KOPT-K1 (cell line): ENCODE results near the gene MGAT1.
"Not testable (repeated sequence)": the region's sequence is repeated elsewhere in the genome, so short reads cannot be mapped to it uniquely, and the experiment has no call there.

Experiments used
- H3K27ac ChIP-seq: fragments of 200-600 bp; sonication (generic); 2 replicates; pipeline ENCODE4 v1.5.1; 2016; ENCODE audit warnings: antibody characterized with exemption, mild to moderate bottlenecking, low read depth, low read length; ENCODE audit not compliant: poor library complexity, severe bottlenecking
- H3K36me3 ChIP-seq: fragments of 200-600 bp; sonication (generic); 2 replicates; pipeline ENCODE4 v1.5.1; 2017; ENCODE audit warnings: antibody characterized with exemption, mild to moderate bottlenecking, low read length, moderate library complexity; ENCODE audit not compliant: insufficient read depth
- H3K9me3 ChIP-seq: fragments of 200-600 bp; sonication (generic); 2 replicates; pipeline ENCODE4 v1.5.1; 2017; ENCODE audit warnings: antibody characterized with exemption, low read length, mild to moderate bottlenecking; ENCODE audit not compliant: insufficient read depth, poor library complexity, severe bottlenecking

MGAT1 gene

DNA sequence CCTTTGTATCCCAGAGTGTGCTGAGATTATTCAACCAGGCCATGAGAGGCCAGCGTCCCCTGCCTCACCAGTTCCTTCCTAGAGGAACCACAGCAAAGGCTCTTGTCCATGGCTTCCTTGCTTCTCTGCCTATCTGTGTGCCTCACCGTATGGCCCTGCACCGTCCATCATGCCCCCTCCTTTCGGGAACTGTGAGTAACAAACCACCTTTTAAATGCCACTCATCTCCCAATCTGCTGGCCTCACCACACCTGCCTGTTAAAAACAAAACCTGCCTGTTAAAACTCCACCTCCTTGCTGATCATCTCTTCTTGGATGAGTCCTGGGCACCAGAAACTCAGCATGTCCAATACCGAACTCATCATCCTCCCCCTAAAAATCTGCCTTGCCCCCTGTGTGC, 58.4 kb downstream of the MGAT1 start:
- Histone ChIP-seq H3K36me3 (no peaks in the 10 kb centered on the region), H3K27ac (no peak overlapping the region)

DNA sequence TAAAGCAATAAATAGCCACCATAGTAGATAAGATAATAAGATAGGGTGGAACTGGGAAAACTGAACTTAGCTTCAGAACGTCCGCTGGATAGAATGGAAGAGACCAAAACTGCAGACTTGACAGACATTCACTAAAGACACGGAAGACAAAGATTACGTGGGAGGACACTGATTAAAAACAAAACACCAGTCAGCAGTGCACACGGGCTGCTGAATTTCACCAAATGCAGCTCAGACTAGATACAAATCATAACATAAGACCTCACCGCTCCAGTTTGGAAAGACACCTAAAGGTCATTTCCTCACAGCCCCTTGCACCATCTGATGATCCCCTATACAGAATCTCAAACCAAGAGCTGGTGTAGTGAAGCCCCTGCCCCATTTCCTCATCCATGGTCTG, 59.9 kb downstream of the MGAT1 start:
- no peaks in the 10 kb centered on the region for H3K36me3 ChIP-seq
- no peak overlapping the region for H3K27ac ChIP-seq

More for the DNA sequence above, 58.4 kb downstream of the MGAT1 start:
- peaks cover 4% of the 10 kb centered on the region for H3K9me3 ChIP-seq

DNA sequence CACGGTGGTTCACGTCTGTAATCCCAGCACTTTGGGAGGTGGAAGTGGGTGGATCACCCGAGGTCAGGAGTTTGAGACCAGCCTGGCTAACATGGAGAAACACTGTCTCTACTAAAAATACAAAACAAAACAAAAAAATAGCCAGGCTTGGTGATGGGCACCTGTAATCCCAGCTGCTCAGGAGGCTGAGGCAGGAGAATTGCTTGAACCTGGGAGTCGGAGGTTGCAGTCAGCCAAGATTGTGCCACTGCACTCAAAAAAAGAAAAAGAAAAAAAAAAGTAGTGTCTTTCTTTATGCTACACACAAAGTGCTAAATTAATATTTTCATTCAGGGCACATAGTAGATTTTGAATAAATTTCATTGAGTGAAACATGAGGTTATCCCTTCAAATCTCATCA, 61.7 kb downstream of the MGAT1 start:
- H3K36me3 ChIP-seq, H3K27ac ChIP-seq, H3K9me3 ChIP-seq: not testable (repeated sequence)

More for the DNA sequence above, 59.9 kb downstream of the MGAT1 start:
- H3K9me3 ChIP-seq = peaks cover 4% of the 10 kb centered on the region

DNA sequence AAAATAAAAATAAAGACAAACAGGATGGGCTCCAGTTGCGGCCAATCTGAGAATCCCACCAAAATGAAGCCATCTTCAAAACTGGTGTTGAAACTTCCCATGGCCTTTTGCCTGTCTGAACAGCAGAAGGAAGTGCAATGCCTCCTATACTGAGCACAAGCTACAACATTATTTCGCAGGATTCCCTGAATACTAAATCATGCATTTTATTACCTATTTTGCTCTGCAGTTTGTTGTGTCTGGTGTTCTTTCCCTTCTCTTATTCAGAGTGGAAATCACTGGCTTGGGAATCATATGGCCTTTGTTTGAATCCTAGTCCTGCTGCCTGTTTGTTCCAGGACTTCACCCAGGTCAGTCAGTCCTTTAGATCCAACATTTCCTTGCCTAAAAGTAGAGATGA, 62.6 kb downstream of the MGAT1 start, which contains the start of gene OR2Y1:
OR2Y1 (minus strand) TSS at position 101 of the 400 bp plus-strand sequence; CDS start at position 101, 0 bp downstream.
- peaks cover 4% of the 10 kb centered on the region for H3K9me3 ChIP-seq
- no peaks in the 10 kb centered on the region for H3K36me3 ChIP-seq
- H3K27ac ChIP-seq = no peak within 1 kb of the TSS

DNA sequence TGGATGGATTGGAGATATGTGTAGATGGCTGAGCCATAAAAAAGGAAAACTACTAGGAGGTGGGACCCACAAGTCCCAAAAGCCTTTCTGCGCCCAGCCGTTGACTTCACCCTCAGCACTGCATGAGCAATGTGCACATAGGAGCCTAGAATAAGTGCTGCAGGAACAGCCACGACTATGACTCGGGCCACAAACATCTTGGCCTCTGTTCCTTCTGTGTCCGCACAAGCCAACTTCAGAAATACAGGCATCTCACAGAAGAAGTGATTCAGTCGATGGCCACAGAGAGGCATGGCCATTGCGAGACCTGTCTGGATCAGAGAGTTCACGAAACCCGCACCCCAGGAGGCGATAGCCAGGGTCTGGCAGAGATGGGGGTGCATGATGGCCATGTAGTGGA, 63.3 kb downstream of the MGAT1 start:
- Histone ChIP-seq H3K36me3 (no peaks in the 10 kb centered on the region), H3K9me3 (peaks cover 4% of the 10 kb centered on the region), H3K27ac (no peak overlapping the region)

DNA sequence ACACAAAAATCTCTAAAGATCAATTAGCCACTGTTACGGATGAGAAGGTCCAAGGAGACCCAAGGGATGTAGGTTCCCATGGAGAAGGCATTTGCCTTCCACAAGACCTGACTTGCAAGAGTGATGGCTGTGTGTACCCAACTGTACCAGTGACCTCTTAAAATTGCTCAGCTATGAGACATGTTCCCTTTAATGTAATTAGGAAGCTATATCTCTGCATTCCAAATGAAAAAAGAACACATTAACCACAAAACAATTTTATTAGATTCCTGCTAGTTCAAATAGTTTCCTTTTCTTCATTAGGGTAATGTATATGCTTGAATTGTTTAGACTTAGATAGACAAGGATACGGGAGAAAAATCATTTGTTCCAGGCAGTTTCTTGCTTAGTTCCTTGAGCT, 66.1 kb downstream of the MGAT1 start:
- no peaks in the 10 kb centered on the region for H3K36me3 ChIP-seq
- no peak overlapping the region for H3K27ac ChIP-seq
- peaks cover under 1% of the 10 kb centered on the region for H3K9me3 ChIP-seq
